GM18861 (cell line): ENCODE results near the gene PCIF1.
"Not testable (repeated sequence)": the region's sequence is repeated elsewhere in the genome, so short reads cannot be mapped to it uniquely, and the experiment has no call there.

Source experiments
- ATAC-seq: cut with Tn5 transposase; IDR thresholded peaks from one replicate; pipeline ENCODE4 v1.9.1; 2021; ENCODE audit not compliant: unreplicated experiment

The PCIF1 gene

GRCh38 chr20:45934586-45935415, at the start of gene PCIF1:
PCIF1 (plus strand) TSS chr20:45934683; CDS start chr20:45939000, 4,317 bp downstream.
- peak; percentile 69 for ATAC-seq

DNA sequence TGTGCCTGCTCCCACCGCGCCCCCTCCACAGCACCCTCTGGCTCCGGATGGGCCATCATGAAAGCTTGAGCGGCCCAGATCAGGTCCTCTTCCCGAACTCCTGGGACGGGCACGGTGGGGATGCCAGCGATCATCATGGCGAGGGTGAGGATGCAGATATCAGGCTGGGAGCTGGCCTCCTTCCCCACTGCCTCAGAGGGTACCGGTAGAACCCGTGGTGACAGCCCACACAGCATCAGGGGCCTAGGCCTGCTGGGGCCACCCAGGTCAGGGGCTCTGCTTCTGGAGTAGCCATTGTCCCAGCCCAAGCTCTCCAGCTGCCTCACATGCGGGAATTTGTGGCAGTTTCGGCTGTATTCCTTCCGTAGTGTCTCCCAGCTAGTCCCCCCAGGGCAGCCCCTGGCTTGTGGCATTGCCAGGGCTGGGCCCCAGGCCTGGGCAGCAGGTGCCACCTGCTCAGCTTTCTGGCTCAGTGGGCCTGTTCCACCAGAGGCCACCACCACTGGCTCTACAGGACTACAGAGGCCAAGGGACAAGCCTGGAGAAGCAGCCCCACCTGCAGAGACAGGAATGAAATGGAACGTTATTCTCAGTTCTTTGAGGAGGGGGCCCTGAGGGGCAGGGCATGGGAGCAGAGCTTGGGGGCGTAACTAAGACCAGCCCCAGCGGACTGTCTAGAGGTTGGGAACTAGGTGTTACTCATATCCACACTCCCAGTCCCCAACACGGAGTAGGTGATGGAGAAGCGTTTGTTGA, 47.7 kb upstream of the PCIF1 start:
- no peak for ATAC-seq

GRCh38 chr20:45887346-45887715, 47.2 kb upstream of the PCIF1 start, which contains the start of gene SPATA25:
SPATA25 (minus strand) TSS chr20:45887622; CDS start chr20:45887590, 32 bp downstream.
- ATAC-seq, result no peak

- no peak for ATAC-seq
Observed at GRCh38 chr20:45888681-45889080, 45.8 kb upstream of the PCIF1 start.

DNA sequence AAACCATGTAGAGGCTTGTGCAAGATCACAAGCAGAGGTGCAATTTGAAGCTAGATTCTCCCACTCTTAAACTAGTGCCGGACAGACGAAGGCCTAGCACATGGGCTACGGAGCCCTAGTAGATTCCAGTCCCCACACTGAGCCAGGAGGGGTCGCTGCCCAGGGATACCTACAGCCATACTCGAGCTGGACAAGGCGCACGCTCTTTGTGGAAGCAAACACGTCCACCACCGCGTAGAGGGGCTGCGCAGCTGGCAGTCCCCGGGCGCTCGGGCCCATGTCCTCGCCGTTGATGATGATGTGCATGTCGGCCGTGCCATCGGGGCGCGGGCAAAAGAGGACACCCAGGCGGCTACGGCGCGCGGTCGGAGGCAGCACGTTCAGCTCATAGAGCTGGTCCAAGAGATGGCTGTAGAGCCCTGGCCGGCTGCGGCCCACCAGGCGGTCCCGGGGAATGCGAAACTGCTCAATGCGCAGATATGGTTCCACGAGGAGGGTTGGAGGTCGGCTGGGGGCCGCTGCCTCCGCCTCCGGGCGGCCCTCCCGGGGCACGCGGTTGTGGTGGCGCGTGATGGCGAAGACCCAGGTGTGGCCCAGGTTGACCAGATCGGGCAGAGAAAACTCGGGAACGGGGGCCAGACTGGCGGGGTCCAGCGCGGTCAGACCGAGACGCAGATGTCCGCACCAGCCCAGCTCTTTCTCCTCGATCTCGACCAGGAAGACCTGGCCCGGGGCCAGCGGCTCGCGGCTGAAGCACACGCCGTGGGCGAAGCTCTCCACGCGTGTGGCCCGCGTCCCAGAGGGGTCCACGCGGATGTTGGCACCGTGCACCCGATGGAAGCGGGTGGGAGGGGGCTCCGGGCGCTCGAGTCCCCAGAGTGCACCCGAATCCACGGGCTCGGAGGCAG, 44.2 kb upstream of the PCIF1 start:
- no peak for ATAC-seq

DNA sequence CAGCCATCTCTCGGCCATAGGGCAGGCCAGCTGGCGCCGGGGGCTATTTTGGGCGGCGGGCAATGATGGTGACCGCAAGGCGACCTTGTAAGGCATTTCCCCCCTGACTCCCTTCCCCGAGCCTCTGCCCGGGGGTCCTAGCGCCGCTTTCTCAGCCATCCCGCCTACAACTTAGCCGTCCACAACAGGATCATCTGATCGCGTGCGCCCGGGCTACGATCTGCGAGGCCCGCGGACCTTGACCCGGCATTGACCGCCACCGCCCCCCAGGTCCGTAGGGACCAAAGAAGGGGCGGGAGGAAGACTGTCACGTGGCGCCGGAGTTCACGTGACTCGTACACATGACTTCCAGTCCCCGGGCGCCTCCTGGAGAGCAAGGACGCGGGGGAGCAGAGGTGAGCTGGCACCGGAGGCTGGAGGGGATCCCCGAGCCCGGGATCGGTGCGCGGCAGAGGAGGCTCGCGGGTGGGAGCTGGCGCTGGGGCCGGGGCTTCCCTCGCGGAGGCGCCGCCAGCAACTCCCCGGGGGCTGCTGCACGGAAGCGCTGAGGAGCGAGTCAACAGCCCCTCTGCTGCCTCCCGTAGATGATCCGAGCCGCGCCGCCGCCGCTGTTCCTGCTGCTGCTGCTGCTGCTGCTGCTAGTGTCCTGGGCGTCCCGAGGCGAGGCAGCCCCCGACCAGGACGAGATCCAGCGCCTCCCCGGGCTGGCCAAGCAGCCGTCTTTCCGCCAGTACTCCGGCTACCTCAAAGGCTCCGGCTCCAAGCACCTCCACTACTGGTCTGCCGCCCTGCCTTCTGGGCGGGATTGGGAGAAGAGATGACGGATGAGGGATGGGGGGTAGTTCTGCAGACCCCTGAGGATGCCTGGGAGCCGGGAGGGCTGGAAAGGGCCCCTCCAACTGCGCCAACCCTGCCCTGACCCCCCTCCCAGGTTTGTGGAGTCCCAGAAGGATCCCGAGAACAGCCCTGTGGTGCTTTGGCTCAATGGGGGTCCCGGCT, 43.2 kb upstream of the PCIF1 start, which contains the start of the genes CTSA and NEURL2:
TSS of gene CTSA (plus strand) at position 351 of the 999 bp plus-strand sequence. CDS start at position 585, 234 bp downstream.
TSS of gene NEURL2 (minus strand) at position 224 of the 999 bp plus-strand sequence. CDS start at position 7, 217 bp downstream.
- ATAC-seq, result peak; percentile 55

GRCh38 chr20:45892049-45892825, 42.2 kb upstream of the PCIF1 start:
- ATAC-seq, result no peak

GRCh38 chr20:45892828-45893500, 41.5 kb upstream of the PCIF1 start:
- ATAC-seq, result no peak

- ATAC-seq, result no peak
Observed at GRCh38 chr20:45893831-45894230, 40.7 kb upstream of the PCIF1 start.

DNA sequence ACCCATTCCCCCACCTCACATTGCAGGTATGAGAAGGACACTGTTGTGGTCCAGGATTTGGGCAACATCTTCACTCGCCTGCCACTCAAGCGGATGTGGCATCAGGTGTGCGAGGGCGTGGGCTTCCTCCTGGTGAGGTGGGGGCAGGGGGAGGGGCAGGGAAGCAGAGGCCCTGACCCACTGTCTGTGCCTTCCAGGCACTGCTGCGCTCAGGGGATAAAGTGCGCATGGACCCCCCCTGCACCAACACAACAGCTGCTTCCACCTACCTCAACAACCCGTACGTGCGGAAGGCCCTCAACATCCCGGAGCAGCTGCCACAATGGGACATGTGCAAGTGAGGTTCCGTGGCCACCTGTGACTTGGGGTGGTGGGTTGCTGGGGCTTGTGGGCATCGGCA, 39.7 kb upstream of the PCIF1 start:
- ATAC-seq, result no peak

DNA sequence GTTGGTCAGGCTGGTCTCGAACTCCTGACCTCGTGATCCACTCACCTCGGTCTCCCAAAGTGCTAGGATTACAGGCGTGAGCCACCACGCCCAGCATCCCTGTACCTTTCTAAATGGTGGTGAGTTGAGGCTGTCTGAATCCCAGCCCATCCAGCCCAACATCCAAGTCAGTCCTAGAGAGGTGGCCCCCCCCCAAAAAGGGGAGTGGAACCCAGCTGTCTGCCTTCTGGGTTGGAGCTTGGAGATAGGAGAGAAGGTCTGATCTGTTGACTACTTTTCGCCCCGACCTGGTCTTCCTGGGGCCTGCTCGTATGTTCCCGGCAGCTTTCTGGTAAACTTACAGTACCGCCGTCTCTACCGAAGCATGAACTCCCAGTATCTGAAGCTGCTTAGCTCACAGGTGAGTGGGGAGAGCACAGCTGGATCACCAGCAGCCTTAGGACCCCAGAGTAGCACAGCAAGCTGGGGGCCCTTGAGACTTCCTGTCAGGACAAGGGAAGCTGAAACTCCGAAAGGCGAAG, 37.8 kb upstream of the PCIF1 start:
- ATAC-seq, result no peak

GRCh38 chr20:45897289-45897688, 37.2 kb upstream of the PCIF1 start:
- ATAC-seq, result no peak

- no peak for ATAC-seq
Observed at GRCh38 chr20:45897692-45898091, 36.8 kb upstream of the PCIF1 start.

DNA sequence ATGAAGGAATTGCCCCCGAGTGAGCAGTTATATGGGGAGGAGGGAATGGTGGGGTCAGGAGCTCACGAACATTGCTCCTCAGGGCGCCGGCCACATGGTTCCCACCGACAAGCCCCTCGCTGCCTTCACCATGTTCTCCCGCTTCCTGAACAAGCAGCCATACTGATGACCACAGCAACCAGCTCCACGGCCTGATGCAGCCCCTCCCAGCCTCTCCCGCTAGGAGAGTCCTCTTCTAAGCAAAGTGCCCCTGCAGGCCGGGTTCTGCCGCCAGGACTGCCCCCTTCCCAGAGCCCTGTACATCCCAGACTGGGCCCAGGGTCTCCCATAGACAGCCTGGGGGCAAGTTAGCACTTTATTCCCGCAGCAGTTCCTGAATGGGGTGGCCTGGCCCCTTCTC, 36.2 kb upstream of the PCIF1 start:
- no peak for ATAC-seq

DNA sequence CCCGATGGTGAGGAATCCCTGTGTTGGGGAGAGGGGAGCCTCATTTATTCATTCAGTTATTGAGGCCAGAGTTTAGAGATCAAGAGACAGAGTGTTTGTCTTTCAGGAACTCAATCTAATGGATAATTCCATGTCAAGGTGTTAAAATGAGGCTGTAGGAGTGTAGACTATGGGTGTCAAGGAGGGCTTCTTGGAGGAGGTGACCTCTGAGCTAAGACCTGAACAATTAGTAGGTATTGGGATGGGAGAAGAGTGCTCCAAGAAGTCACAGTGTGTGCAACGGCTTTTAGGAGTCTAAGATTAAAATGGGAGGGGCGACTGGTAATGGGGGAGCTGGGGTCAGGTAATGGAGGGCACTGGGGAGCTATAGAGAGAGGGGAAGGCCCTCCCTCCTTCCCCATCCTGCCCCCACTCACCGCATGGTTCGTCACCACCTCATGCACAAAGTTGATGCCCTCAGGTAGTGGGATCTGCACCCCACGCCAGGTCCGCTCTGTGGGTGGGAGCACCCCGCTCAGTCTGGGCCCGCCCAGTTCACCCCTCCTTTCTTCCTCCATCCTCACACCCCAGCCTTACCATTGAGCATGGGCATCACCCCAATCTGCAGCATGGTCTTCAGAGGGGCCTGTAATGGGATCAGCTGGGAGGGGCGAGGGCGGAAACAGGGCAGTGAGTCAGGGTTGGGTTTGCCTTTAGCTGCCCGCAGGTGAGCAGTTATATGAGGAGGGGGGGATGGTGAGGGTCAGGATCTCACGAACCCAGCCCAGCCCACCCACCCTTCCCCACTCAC, 35.2 kb upstream of the PCIF1 start:
- ATAC-seq, result no peak

- ATAC-seq, result not testable (repeated sequence)
Observed at GRCh38 chr20:45901332-45901731, 33.2 kb upstream of the PCIF1 start.

GRCh38 chr20:45902199-45902701, 32.2 kb upstream of the PCIF1 start:
- ATAC-seq, result no peak
